GM12891 (cell line): ENCODE data around the gene BAZ1B.

Experiments used
- PAX5 ChIP-seq: IDR thresholded peaks from 2 replicates; pipeline ENCODE4 v1.6.1; 2011; ENCODE audit warnings: low read length, moderate library complexity, mild to moderate bottlenecking; ENCODE audit not compliant: insufficient read depth, severe bottlenecking
- POLR2A ChIP-seq: IDR thresholded peaks from 2 replicates; pipeline ENCODE4 v1.6.1; 2011; ENCODE audit warnings: low read depth, low read length, control low read depth
- POLR2AphosphoS5 ChIP-seq: IDR thresholded peaks from 2 replicates; pipeline ENCODE4 v1.6.1; 2011; ENCODE audit warnings: low read depth, low read length, control low read depth
- POU2F2 ChIP-seq: IDR thresholded peaks from 2 replicates; pipeline ENCODE4 v1.6.1; 2011; ENCODE audit warnings: low read depth, mild to moderate bottlenecking, control low read depth, low read length, moderate library complexity
- SPI1 ChIP-seq: IDR thresholded peaks from 2 replicates; pipeline ENCODE4 v1.6.1; 2011; ENCODE audit warnings: low read depth, low read length, control low read depth
- TAF1 ChIP-seq: IDR thresholded peaks from 2 replicates; pipeline ENCODE4 v1.6.1; 2011; ENCODE audit warnings: low read depth, low read length, control low read depth

DNA sequence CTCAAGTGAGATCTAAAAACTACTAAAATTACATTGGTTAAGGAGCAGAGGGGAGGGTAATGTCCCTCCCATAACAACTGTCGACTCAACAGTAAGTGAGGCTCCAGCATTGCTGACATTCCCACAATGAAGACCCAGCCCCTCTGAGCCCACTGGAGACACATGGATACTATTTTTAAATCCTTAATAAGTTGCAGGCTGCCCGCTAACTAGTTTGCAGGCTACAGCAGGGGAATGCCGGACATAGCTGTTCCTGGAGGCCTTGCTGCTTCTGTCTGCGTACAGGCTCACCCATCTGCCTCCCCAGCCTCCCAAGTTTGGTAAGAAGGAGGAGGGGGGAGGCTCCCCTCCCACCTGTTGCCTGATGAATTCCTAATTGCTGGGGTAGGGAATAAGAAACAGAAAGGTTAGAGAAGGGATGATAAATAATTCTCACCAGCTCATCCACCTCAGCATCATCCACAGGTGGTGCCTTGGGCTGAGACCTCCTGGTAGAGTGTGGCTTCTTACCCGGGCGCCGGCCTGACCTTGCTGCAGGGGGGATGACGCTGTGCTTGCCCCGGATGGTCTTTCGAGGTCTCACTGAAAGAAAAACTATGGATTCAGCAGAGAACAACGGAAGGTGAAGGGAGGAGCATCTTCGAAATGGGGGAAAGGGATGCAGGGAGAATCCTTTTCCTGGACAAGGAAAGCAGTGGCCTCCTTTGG, 78.4 kb downstream of the BAZ1B start:
- TF ChIP-seq POLR2AphosphoS5: no peak
- no peak for TF ChIP-seq POLR2A
- no peak for TF ChIP-seq SPI1
- no peak for TF ChIP-seq TAF1
- TF ChIP-seq PAX5: no peak
- no peak for TF ChIP-seq POU2F2
